Sigmoid colon (tissue), 7 donors: ENCODE results near the gene HSD11B2. TPM values are rescaled to one million over a fixed set of nuclear protein-coding genes. Genes with fewer than 3 reads are reported as not detected.

Experiments used
- DNase-seq: peaks from one replicate; pipeline ENCODE4 v3.0.0-alpha.2; 2019
- H3K27ac ChIP-seq, 4 donors: fragments of 200-600 bp; sonication (generic); one replicate each; pipeline ENCODE4 v1.5.1; 2016 to 2019; ENCODE audit warnings: mild to moderate bottlenecking in 1 of 4
- H3K27me3 ChIP-seq, 3 donors: fragments of 200-600 bp; sonication (generic); one replicate each; pipeline ENCODE4 v1.5.1; 2019; ENCODE audit warnings: mild to moderate bottlenecking in 1 of 3
- H3K36me3 ChIP-seq, 4 donors: fragments of 200-600 bp; sonication (generic); one replicate each; pipeline ENCODE4 v1.5.1; 2016 to 2019
- H3K4me1 ChIP-seq, 4 donors: fragments of 200-600 bp; sonication (generic); one replicate each; pipeline ENCODE4 v1.5.1; 2017 to 2019
- H3K4me3 ChIP-seq, 4 donors: fragments of 200-600 bp; sonication (generic); one replicate each; pipeline ENCODE4 v1.5.1; 2017 to 2019; ENCODE audit warnings: mild to moderate bottlenecking in 2 of 4, moderate library complexity in 1 of 4
- H3K9me3 ChIP-seq, 4 donors: fragments of 200-600 bp in 3 of 4; sonication (generic) in 3 of 4; one replicate each; pipeline versions ENCODE4 v1.5.1 to v1.6.1; 2013 to 2019
- CTCF ChIP-seq, 4 experiments: fragments of 450-650 bp in 3 of 4; fragments of 200-600 bp in 1 of 4; IDR thresholded peaks; one replicate each; pipeline ENCODE4 v1.5.1; 2016 to 2019; ENCODE audit warnings: antibody characterized with exemption in 4 of 4, mild to moderate bottlenecking in 3 of 4, moderate library complexity in 2 of 4
- EP300 ChIP-seq, 4 donors: sonication (generic); formaldehyde crosslinking; IDR thresholded peaks; one replicate each; pipeline ENCODE4 v1.6.1; 2017; ENCODE audit warnings: antibody characterized with exemption in 4 of 4
- POLR2A ChIP-seq, 2 donors: fragments of 450-650 bp; IDR thresholded peaks; one replicate each; pipeline ENCODE4 v1.6.1; 2016; ENCODE audit warnings: antibody characterized with exemption in 2 of 2, mild to moderate bottlenecking in 2 of 2, moderate library complexity in 2 of 2
- POLR2AphosphoS5 ChIP-seq, 4 donors: sonication (generic); formaldehyde crosslinking; IDR thresholded peaks; one replicate each; pipeline ENCODE4 v1.6.1; 2017; ENCODE audit warnings: antibody characterized with exemption in 4 of 4
- WGBS, 2 donors: extraction: QIAGEN DNeasy Blood & Tissue Kit; methylation state at CpG; one replicate each; pipeline ENCODE4 v1.1.7; 2013; 5-methylcytosine and 5-hydroxymethylcytosine counted together
- intact Hi-C: fragments of 100-400 bp; cut with DNase I; formaldehyde crosslinking; loops from one replicate; pipeline ENCODE4 v1.15.1; 2023
- polyA plus RNA-seq, 3 donors: library from polyadenylated mRNA; stranded (reverse); fragments of 200-250 nt; gene quantifications; one replicate each; pipeline ENCODE4 v1.2.3, GENCODE V29; 2013
- total RNA-seq, 4 donors: library from RNA; depleted of rRNA; stranded (reverse); fragments of >200 nt; gene quantifications; one replicate each; pipeline ENCODE4 v1.1.0, GENCODE V29; 2016
- donor health status: healthy with polysubstance abuse.
- donor health status: Bipolar disorder and iron deficiency.
- donor health status: healthy.

HSD11B2 gene
- total and polyA plus RNA-seq, 7 donors = 0.14 to 353 (median 46.1) TPM; not detected in 1

- Histone ChIP-seq H3K4me3 (no peak overlapping the region), H3K4me1 (peaks cover 0 to 73% (median 59%) of the 10 kb centered on the region in 4 donors), H3K27me3 (no peaks in the 10 kb centered on the region), H3K27ac (peak overlapping the region in 1 of 4 donors; percentile 25), H3K36me3 (peaks cover 9 to 46% (median 22%) of the 10 kb centered on the region in 4 donors), H3K9me3 (no peaks in the 10 kb centered on the region)
- WGBS, 2 donors = 19 to 81% methylated on average over 5 of the region's 5 CpGs
- DNase-seq = no peak
- intact Hi-C loops = no loop called here
- TF ChIP-seq EP300 (IDR thresholded peaks at IDR 0.05) = no peak
- peak in 1 of 2 donors; percentile 21 for TF ChIP-seq POLR2A (IDR thresholded peaks at IDR 0.05)
These were observed 17.7 kb downstream of the HSD11B2 start for GRCh38 chr16:67448580-67448979.

GRCh38 chr16:67449336-67449735, 18.4 kb downstream of the HSD11B2 start:
- TF ChIP-seq EP300 (IDR thresholded peaks at IDR 0.05) (no peak), POLR2AphosphoS5 (IDR thresholded peaks at IDR 0.05) (no peak), CTCF (IDR thresholded peaks at IDR 0.05) (no peak), POLR2A (IDR thresholded peaks at IDR 0.05) (no peak)
- no peak for DNase-seq
- WGBS, 2 donors = 37 to 80% methylated on average over 2 of the region's 2 CpGs
- intact Hi-C loops = no loop called here
- H3K9me3 ChIP-seq = no peaks in the 10 kb centered on the region
- H3K4me1 ChIP-seq = peaks cover 0 to 65% (median 51%) of the 10 kb centered on the region in 4 donors
- H3K27me3 ChIP-seq = no peaks in the 10 kb centered on the region
- peaks cover 9 to 46% (median 23%) of the 10 kb centered on the region in 4 donors for H3K36me3 ChIP-seq
- peak overlapping the region in 2 of 4 donors; percentile 12 to 38 for H3K27ac ChIP-seq
- H3K4me3 ChIP-seq = no peak overlapping the region

- DNase-seq = no peak
- WGBS, 2 donors = 78 to 91% methylated on average over 3 of the region's 3 CpGs
- TF ChIP-seq CTCF (IDR thresholded peaks at IDR 0.05) (no peak), POLR2A (IDR thresholded peaks at IDR 0.05) (no peak), EP300 (IDR thresholded peaks at IDR 0.05) (no peak), POLR2AphosphoS5 (IDR thresholded peaks at IDR 0.05) (no peak)
- Histone ChIP-seq H3K4me1 (peaks cover 0 to 61% (median 47%) of the 10 kb centered on the region in 4 donors), H3K4me3 (no peak overlapping the region), H3K9me3 (no peaks in the 10 kb centered on the region), H3K27me3 (no peaks in the 10 kb centered on the region), H3K36me3 (peaks cover 9 to 46% (median 23%) of the 10 kb centered on the region in 4 donors), H3K27ac (peak overlapping the region in 2 of 4 donors; percentile 12 to 38)
- intact Hi-C loops = no loop called here
These were observed 18.8 kb downstream of the HSD11B2 start for GRCh38 chr16:67449739-67450138.

GRCh38 chr16:67451061-67451703, 20.3 kb downstream of the HSD11B2 start:
- no peak for TF ChIP-seq POLR2AphosphoS5 (IDR thresholded peaks at IDR 0.05)
- TF ChIP-seq POLR2A (IDR thresholded peaks at IDR 0.05) = no peak
- TF ChIP-seq EP300 (IDR thresholded peaks at IDR 0.05) = no peak
- no peak for TF ChIP-seq CTCF (IDR thresholded peaks at IDR 0.05)
- peak overlapping the region in 2 of 4 donors; percentile 7 to 25 for H3K27ac ChIP-seq

GRCh38 chr16:67451704-67452435, 20.9 kb downstream of the HSD11B2 start:
- Histone ChIP-seq H3K36me3 (peaks cover 9 to 46% (median 23%) of the 10 kb centered on the region in 4 donors), H3K4me3 (no peak overlapping the region), H3K27ac (peak overlapping the region in 1 of 4 donors; percentile 25), H3K9me3 (no peaks in the 10 kb centered on the region), H3K4me1 (peaks cover 0 to 54% (median 40%) of the 10 kb centered on the region in 4 donors), H3K27me3 (no peaks in the 10 kb centered on the region)
- 16 to 59% methylated on average over 2 of the region's 2 CpGs for WGBS, 2 donors
- intact Hi-C loops = no loop called here
- DNase-seq = no peak
- no peak for TF ChIP-seq EP300 (IDR thresholded peaks at IDR 0.05)
- TF ChIP-seq POLR2AphosphoS5 (IDR thresholded peaks at IDR 0.05) = no peak
- no peak for TF ChIP-seq POLR2A (IDR thresholded peaks at IDR 0.05)
- no peak for TF ChIP-seq CTCF (IDR thresholded peaks at IDR 0.05)

More at GRCh38 chr16:67451061-67451703, 20.3 kb downstream of the HSD11B2 start:
- WGBS, 2 donors = 86 to 91% methylated on average over 12 of the region's 12 CpGs
- H3K36me3 ChIP-seq = peaks cover 9 to 46% (median 23%) of the 10 kb centered on the region in 4 donors
- H3K9me3 ChIP-seq = no peaks in the 10 kb centered on the region
- H3K4me3 ChIP-seq = no peak overlapping the region
- no peaks in the 10 kb centered on the region for H3K27me3 ChIP-seq
- DNase-seq = no peak
- H3K4me1 ChIP-seq = peaks cover 0 to 54% (median 40%) of the 10 kb centered on the region in 4 donors
- intact Hi-C loops = no loop called here
